SK-N-SH treated with all-trans-retinoic acid at 6 μM for 48 hours (cell line): Measurements from ENCODE around the gene SERPINC1.

Source experiments
- BACH2 ChIP-seq: fragments of 250-450 bp; sonication (Bioruptor Pico); IDR thresholded peaks from 2 replicates; pipeline ENCODE4 v1.9.0; 2021; ENCODE audit warnings: mild to moderate bottlenecking, borderline replicate concordance
- ZFP3 ChIP-seq: fragments of 250-450 bp; sonication (Bioruptor Pico); IDR thresholded peaks from 2 replicates; pipeline ENCODE4 v1.5.0; 2020; ENCODE audit warnings: mild to moderate bottlenecking, moderate library complexity
- ZNF565 ChIP-seq: fragments of 450-650 bp; formaldehyde crosslinking; conservative IDR thresholded peaks from 2 replicates; pipeline ENCODE4 v1.5.0; 2020; ENCODE audit warnings: low read depth, mild to moderate bottlenecking, moderate library complexity
- ZNF70 ChIP-seq: fragments of 450-650 bp; formaldehyde crosslinking; IDR thresholded peaks from 2 replicates; pipeline ENCODE4 v1.5.0; 2020; ENCODE audit warnings: mild to moderate bottlenecking, moderate library complexity
- TF ChIP-seq, protein P1 (sequence below): fragments of 250-450 bp; sonication (Bioruptor Pico); IDR thresholded peaks from 2 replicates; pipeline ENCODE4 v1.8.0; 2021; ENCODE audit warnings: low read depth, mild to moderate bottlenecking, moderate library complexity, borderline replicate concordance
- TF ChIP-seq, protein P2 (sequence below): fragments of 250-450 bp; sonication (Bioruptor Pico); IDR thresholded peaks from 2 replicates; pipeline ENCODE4 v1.5.1; 2020; ENCODE audit warnings: low read depth, mild to moderate bottlenecking, moderate library complexity

DNA sequence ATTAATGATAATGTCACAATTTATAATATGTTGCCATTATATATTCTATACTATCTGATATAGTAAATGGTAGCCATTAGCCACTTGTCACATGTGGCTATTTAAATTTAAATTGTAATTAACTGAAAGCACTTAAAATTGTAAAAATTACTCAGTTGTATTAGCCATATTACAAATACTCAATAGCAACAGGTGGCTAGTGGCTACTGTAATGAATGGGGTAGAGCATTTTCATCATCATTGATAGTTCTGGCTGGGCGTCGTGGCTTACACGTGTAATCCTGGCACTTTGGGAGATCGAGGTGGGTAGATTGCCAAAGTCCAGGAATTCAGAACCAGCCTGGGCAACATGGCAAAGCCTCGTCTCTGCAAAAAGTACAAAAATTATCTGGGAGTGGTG is 32.4 kb downstream of the SERPINC1 start:
- TF ChIP-seq, protein P1, sequence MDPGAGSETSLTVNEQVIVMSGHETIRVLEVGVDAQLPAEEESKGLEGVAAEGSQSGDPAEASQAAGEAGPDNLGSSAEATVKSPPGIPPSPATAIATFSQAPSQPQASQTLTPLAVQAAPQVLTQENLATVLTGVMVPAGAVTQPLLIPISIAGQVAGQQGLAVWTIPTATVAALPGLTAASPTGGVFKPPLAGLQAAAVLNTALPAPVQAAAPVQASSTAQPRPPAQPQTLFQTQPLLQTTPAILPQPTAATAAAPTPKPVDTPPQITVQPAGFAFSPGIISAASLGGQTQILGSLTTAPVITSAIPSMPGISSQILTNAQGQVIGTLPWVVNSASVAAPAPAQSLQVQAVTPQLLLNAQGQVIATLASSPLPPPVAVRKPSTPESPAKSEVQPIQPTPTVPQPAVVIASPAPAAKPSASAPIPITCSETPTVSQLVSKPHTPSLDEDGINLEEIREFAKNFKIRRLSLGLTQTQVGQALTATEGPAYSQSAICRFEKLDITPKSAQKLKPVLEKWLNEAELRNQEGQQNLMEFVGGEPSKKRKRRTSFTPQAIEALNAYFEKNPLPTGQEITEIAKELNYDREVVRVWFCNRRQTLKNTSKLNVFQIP, result no peak
- TF ChIP-seq BACH2 (CRISPR knock-in tag) (no peak), ZFP3 (CRISPR knock-in tag) (no peak), ZNF565 (CRISPR knock-in tag) (no peak), ZNF70 (CRISPR knock-in tag) (no peak)
- TF ChIP-seq, protein P2, sequence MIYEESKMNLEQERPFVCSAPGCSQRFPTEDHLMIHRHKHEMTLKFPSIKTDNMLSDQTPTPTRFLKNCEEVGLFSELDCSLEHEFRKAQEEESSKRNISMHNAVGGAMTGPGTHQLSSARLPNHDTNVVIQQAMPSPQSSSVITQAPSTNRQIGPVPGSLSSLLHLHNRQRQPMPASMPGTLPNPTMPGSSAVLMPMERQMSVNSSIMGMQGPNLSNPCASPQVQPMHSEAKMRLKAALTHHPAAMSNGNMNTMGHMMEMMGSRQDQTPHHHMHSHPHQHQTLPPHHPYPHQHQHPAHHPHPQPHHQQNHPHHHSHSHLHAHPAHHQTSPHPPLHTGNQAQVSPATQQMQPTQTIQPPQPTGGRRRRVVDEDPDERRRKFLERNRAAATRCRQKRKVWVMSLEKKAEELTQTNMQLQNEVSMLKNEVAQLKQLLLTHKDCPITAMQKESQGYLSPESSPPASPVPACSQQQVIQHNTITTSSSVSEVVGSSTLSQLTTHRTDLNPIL (CRISPR knock-in tag), result no peak
